ENCODE measurements around the gene FKBP15. TPM values are rescaled to one million over a fixed set of nuclear protein-coding genes. Genes with fewer than 3 reads are reported as not detected.
"Not testable (repeated sequence)": the region's sequence is repeated elsewhere in the genome, so short reads cannot be mapped to it uniquely, and the experiment has no call there.

Gene FKBP15
- total RNA-seq, 1 experiment from 2014 or later, result 23.5 TPM

DNA sequence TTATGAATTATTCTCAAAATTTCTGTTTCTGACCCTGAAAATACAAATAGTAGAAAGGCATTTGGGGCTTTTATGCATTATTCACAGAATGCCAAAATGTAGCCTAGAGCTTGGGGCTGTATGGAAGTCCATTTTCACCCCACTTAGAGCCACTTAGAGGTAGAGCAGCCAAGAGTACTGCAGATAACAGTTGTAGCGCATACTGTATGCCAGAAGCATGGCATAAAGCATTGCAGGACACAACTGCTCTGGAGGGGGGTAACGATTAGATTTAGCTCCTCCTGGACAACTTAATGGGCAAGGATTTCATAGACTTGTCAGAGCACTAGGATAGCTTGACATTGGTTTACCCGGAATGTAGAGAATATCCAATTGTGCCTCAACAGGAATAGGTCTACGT is 15.9 kb upstream of the FKBP15 start:
- H3K4me3 ChIP-seq (ENCODE audit: low read depth, low read length, poor library complexity, severe bottlenecking), result no peak overlapping the region
- H3K27ac ChIP-seq (ENCODE audit: low read depth, low read length, poor library complexity, severe bottlenecking), result no peak overlapping the region
- H3K36me3 ChIP-seq (ENCODE audit: insufficient read depth, low read length, poor library complexity, severe bottlenecking), result no peaks in the 10 kb centered on the region
- POLR2A ChIA-PET (ENCODE audit: low non-redundant PET), result no interaction called here
- H3K27me3 ChIP-seq (replicated peaks; ENCODE audit: insufficient read depth, low read depth, low read length, poor library complexity), result no peaks in the 10 kb centered on the region
- peaks cover 25% of the 10 kb centered on the region for H3K4me1 ChIP-seq (ENCODE audit: insufficient read depth, low read length, poor library complexity, severe bottlenecking)
- no TSS peak for BruUV-seq (replicated peaks)
- no peak for DNase-seq (ENCODE audit: low spot score)
- CTCF ChIA-PET, result no interaction called here
- TF ChIP-seq EZH2 (IDR thresholded peaks at IDR 0.05; ENCODE audit: borderline replicate concordance, low read depth, low read length, poor library complexity, severe bottlenecking), result no peak
- no peak for TF ChIP-seq CTCF (conservative IDR thresholded peaks at IDR 0.05; ENCODE audit: low read depth, low read length)
- intact Hi-C loops (cut with micrococcal nuclease; ENCODE audit: unreplicated experiment), result no loop called here
- H3K9me3 ChIP-seq (ENCODE audit: low read depth, low read length, poor library complexity, severe bottlenecking), result no peaks in the 10 kb centered on the region

- CTCF ChIA-PET; BruUV-seq (replicated peaks); DNase-seq (ENCODE audit: low spot score): not testable (repeated sequence)
Observed at GRCh38 chr9:113235701-113236255, 14.7 kb upstream of the FKBP15 start.

GRCh38 chr9:113231701-113232100 is 10.6 kb upstream of the FKBP15 start:
- TF ChIP-seq EZH2 (IDR thresholded peaks at IDR 0.05; ENCODE audit: borderline replicate concordance, low read depth, low read length, poor library complexity, severe bottlenecking), result no peak
- no peak for TF ChIP-seq CTCF (conservative IDR thresholded peaks at IDR 0.05; ENCODE audit: low read depth, low read length)
- POLR2A ChIA-PET (ENCODE audit: low non-redundant PET), result no interaction called here
- H3K36me3 ChIP-seq (ENCODE audit: insufficient read depth, low read length, poor library complexity, severe bottlenecking), result no peaks in the 10 kb centered on the region
- BruUV-seq (replicated peaks), result no TSS peak
- peaks cover 18% of the 10 kb centered on the region for H3K4me1 ChIP-seq (ENCODE audit: insufficient read depth, low read length, poor library complexity, severe bottlenecking)
- CTCF ChIA-PET, result no interaction called here
- DNase-seq (ENCODE audit: low spot score), result no peak
- no peak overlapping the region for H3K4me3 ChIP-seq (ENCODE audit: low read depth, low read length, poor library complexity, severe bottlenecking)
- no peak overlapping the region for H3K27ac ChIP-seq (ENCODE audit: low read depth, low read length, poor library complexity, severe bottlenecking)
- no peaks in the 10 kb centered on the region for H3K27me3 ChIP-seq (replicated peaks; ENCODE audit: insufficient read depth, low read depth, low read length, poor library complexity)
- H3K9me3 ChIP-seq (ENCODE audit: low read depth, low read length, poor library complexity, severe bottlenecking), result no peaks in the 10 kb centered on the region
- intact Hi-C loops (cut with micrococcal nuclease; ENCODE audit: unreplicated experiment), result no loop called here

More at GRCh38 chr9:113235701-113236255, 14.7 kb upstream of the FKBP15 start:
- H3K4me1 ChIP-seq (ENCODE audit: insufficient read depth, low read length, poor library complexity, severe bottlenecking), result peaks cover 25% of the 10 kb centered on the region
- H3K36me3 ChIP-seq (ENCODE audit: insufficient read depth, low read length, poor library complexity, severe bottlenecking); H3K27ac ChIP-seq (ENCODE audit: low read depth, low read length, poor library complexity, severe bottlenecking); H3K27me3 ChIP-seq (replicated peaks; ENCODE audit: insufficient read depth, low read depth, low read length, poor library complexity); H3K4me3 ChIP-seq (ENCODE audit: low read depth, low read length, poor library complexity, severe bottlenecking); H3K9me3 ChIP-seq (ENCODE audit: low read depth, low read length, poor library complexity, severe bottlenecking); POLR2A ChIA-PET (ENCODE audit: low non-redundant PET); intact Hi-C loops (cut with micrococcal nuclease; ENCODE audit: unreplicated experiment): not testable (repeated sequence)

DNA sequence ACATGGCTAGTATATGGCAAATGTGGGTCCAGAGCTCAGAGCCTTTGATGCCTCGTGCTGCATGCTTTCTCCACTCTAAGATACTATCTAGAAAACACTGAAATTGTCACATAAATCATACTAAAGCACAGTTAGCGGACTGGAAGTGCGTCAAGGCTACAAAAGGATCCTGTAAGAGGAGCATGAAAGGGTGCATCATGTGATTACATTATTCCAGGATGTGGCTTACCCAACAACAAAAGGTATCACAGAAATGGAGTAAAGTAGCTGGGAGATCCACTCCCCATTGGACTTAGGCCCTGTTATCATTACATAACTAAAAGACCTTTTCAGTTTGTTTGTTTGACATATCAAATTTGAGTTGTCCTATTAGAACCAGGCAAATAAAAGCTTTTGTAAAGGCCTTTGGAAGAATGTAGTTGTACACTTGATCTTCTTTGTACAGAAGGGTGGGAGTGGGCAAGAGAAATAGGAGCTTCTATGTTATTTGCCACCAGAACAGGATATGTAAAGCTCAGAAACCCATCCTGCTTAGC is 7.1 kb upstream of the FKBP15 start:
- H3K27ac ChIP-seq (ENCODE audit: low read depth, low read length, poor library complexity, severe bottlenecking), result no peak overlapping the region
- ChIA-PET CTCF (no interaction called here), POLR2A (ENCODE audit: low non-redundant PET) (no interaction called here)
- BruUV-seq (replicated peaks), result no TSS peak
- peaks cover 4% of the 10 kb centered on the region for H3K36me3 ChIP-seq (ENCODE audit: insufficient read depth, low read length, poor library complexity, severe bottlenecking)
- H3K27me3 ChIP-seq (replicated peaks; ENCODE audit: insufficient read depth, low read depth, low read length, poor library complexity), result no peaks in the 10 kb centered on the region
- no peak for TF ChIP-seq EZH2 (IDR thresholded peaks at IDR 0.05; ENCODE audit: borderline replicate concordance, low read depth, low read length, poor library complexity, severe bottlenecking)
- TF ChIP-seq CTCF (conservative IDR thresholded peaks at IDR 0.05; ENCODE audit: low read depth, low read length), result no peak
- intact Hi-C loops (cut with micrococcal nuclease; ENCODE audit: unreplicated experiment), result no loop called here
- DNase-seq (ENCODE audit: low spot score), result no peak
- peaks cover 9% of the 10 kb centered on the region for H3K4me1 ChIP-seq (ENCODE audit: insufficient read depth, low read length, poor library complexity, severe bottlenecking)
- H3K4me3 ChIP-seq (ENCODE audit: low read depth, low read length, poor library complexity, severe bottlenecking), result no peak overlapping the region
- no peaks in the 10 kb centered on the region for H3K9me3 ChIP-seq (ENCODE audit: low read depth, low read length, poor library complexity, severe bottlenecking)

All from A673 (cell line).